HEK293 (cell line): ENCODE measurements around the gene CYTH3.

Experiments
- CTCF ChIP-seq: fragments of 450-650 bp; formaldehyde crosslinking; IDR thresholded peaks from 2 replicates; pipeline ENCODE4 v1.5.1; 2016; ENCODE audit warnings: missing biosample characterization, missing genetic modification characterization
- KLF10 ChIP-seq: fragments of 450-650 bp; IDR thresholded peaks from 2 replicates; pipeline ENCODE4 v1.5.1; 2018; ENCODE audit warnings: missing biosample characterization, mild to moderate bottlenecking, missing genetic modification characterization
- KLF9 ChIP-seq: fragments of 450-650 bp; formaldehyde crosslinking; IDR thresholded peaks from 2 replicates; pipeline ENCODE4 v1.5.1; 2016; ENCODE audit warnings: missing biosample characterization, missing genetic modification characterization, low read depth
- REST ChIP-seq: fragments of 450-650 bp; formaldehyde crosslinking; IDR thresholded peaks from 2 replicates; pipeline ENCODE4 v1.5.1; 2016; ENCODE audit warnings: missing biosample characterization, missing genetic modification characterization
- TRIM28 ChIP-seq: IDR thresholded peaks from 2 replicates; pipeline ENCODE4 v1.6.1; 2011; ENCODE audit warnings: low read length, control low read depth, borderline replicate concordance
- YY1 ChIP-seq: fragments of 450-650 bp; formaldehyde crosslinking; IDR thresholded peaks from 2 replicates; pipeline ENCODE4 v1.5.1; 2018; ENCODE audit warnings: missing biosample characterization, missing genetic modification characterization
- ZBTB8A ChIP-seq: fragments of 450-650 bp; formaldehyde crosslinking; IDR thresholded peaks from 2 replicates; pipeline ENCODE4 v1.5.1; 2016; ENCODE audit warnings: missing biosample characterization, missing genetic modification characterization
- ZNF324 ChIP-seq: fragments of 450-650 bp; formaldehyde crosslinking; IDR thresholded peaks from 2 replicates; pipeline ENCODE4 v1.5.1; 2016; ENCODE audit warnings: missing biosample characterization, missing genetic modification characterization
- ZNF350 ChIP-seq: fragments of 450-650 bp; formaldehyde crosslinking; IDR thresholded peaks from 2 replicates; pipeline ENCODE4 v1.5.0; 2017; ENCODE audit warnings: missing biosample characterization, mild to moderate bottlenecking, missing genetic modification characterization
- ZSCAN16 ChIP-seq: fragments of 450-650 bp; formaldehyde crosslinking; IDR thresholded peaks from 2 replicates; pipeline ENCODE4 v1.5.1; 2016; ENCODE audit warnings: missing biosample characterization, missing genetic modification characterization
- TF ChIP-seq, protein P1 (sequence below): fragments of 450-650 bp; formaldehyde crosslinking; IDR thresholded peaks from 2 replicates; pipeline ENCODE4 v1.5.1; 2016; ENCODE audit warnings: missing biosample characterization, missing genetic modification characterization
- TF ChIP-seq, protein P2 (sequence below): IDR thresholded peaks from 2 replicates; pipeline ENCODE4 v1.6.1; 2011; ENCODE audit warnings: mild to moderate bottlenecking, low read depth, low read length, borderline replicate concordance
- TF ChIP-seq, protein P3 (sequence below): sonication (generic); formaldehyde crosslinking; IDR thresholded peaks from 2 replicates; pipeline ENCODE4 v1.8.1; 2022; ENCODE audit warnings: mild to moderate bottlenecking, moderate library complexity, missing genetic modification reagents

- TF ChIP-seq CTCF (tag by site-specific recombination) (no peak), YY1 (tag by site-specific recombination) (no peak), KLF10 (tag by site-specific recombination) (no peak), KLF9 (tag by site-specific recombination) (no peak), ZSCAN16 (tag by site-specific recombination) (no peak), TRIM28 (no peak), ZNF350 (tag by site-specific recombination) (no peak), REST (tag by site-specific recombination) (no peak), ZBTB8A (tag by site-specific recombination) (no peak), ZNF324 (no peak)
- TF ChIP-seq, protein P1, sequence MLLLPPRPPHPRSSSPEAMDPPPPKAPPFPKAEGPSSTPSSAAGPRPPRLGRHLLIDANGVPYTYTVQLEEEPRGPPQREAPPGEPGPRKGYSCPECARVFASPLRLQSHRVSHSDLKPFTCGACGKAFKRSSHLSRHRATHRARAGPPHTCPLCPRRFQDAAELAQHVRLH (tag by site-specific recombination): no peak
- TF ChIP-seq, protein P2, sequence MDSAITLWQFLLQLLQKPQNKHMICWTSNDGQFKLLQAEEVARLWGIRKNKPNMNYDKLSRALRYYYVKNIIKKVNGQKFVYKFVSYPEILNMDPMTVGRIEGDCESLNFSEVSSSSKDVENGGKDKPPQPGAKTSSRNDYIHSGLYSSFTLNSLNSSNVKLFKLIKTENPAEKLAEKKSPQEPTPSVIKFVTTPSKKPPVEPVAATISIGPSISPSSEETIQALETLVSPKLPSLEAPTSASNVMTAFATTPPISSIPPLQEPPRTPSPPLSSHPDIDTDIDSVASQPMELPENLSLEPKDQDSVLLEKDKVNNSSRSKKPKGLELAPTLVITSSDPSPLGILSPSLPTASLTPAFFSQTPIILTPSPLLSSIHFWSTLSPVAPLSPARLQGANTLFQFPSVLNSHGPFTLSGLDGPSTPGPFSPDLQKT: no peak
- TF ChIP-seq, protein P3, sequence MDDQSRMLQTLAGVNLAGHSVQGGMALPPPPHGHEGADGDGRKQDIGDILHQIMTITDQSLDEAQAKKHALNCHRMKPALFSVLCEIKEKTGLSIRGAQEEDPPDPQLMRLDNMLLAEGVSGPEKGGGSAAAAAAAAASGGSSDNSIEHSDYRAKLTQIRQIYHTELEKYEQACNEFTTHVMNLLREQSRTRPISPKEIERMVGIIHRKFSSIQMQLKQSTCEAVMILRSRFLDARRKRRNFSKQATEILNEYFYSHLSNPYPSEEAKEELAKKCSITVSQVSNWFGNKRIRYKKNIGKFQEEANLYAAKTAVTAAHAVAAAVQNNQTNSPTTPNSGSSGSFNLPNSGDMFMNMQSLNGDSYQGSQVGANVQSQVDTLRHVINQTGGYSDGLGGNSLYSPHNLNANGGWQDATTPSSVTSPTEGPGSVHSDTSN (CRISPR knock-in tag): no peak
These were observed 38.0 kb downstream of the CYTH3 start for GRCh38 chr7:6234384-6234783.
